Ectodermal cell (in vitro differentiated cells): ENCODE data around the gene CDO1.
A peak's percentile ranks its signal among the peaks of the same experiment; 100 is the strongest.

Experiments
- H3K27ac ChIP-seq: 2 replicates; pipeline ENCODE4 v1.7.0; 2013; ENCODE audit warnings: mild to moderate bottlenecking, low read depth, low read length; ENCODE audit not compliant: insufficient read depth, poor library complexity, severe bottlenecking
- H3K27me3 ChIP-seq: 2 replicates; pipeline ENCODE4 v1.7.0; 2013; ENCODE audit warnings: mild to moderate bottlenecking, low read length; ENCODE audit not compliant: insufficient read depth, control insufficient read depth, poor library complexity, severe bottlenecking
- H3K36me3 ChIP-seq: one replicate; pipeline ENCODE4 v1.7.0; 2013; ENCODE audit warnings: low read length; ENCODE audit not compliant: control insufficient read depth, insufficient read depth
- H3K4me1 ChIP-seq: one replicate; pipeline ENCODE4 v1.7.0; 2013; ENCODE audit warnings: low read length; ENCODE audit not compliant: control insufficient read depth, insufficient read depth
- H3K4me3 ChIP-seq: 2 replicates; pipeline ENCODE4 v1.7.0; 2013; ENCODE audit warnings: low read depth, low read length, control low read depth; ENCODE audit not compliant: insufficient read depth
- H3K9me3 ChIP-seq: 2 replicates; pipeline ENCODE4 v1.7.0; 2013; ENCODE audit warnings: mild to moderate bottlenecking, low read length, moderate library complexity; ENCODE audit not compliant: control insufficient read depth
- WGBS, 2 experiments: methylation state at CpG; one replicate each; pipeline ENCODE4 v1.1.7; 2013; ENCODE audit warnings: missing lambda C conversion rate in 2 of 2; 5-methylcytosine and 5-hydroxymethylcytosine counted together

CDO1 gene

DNA sequence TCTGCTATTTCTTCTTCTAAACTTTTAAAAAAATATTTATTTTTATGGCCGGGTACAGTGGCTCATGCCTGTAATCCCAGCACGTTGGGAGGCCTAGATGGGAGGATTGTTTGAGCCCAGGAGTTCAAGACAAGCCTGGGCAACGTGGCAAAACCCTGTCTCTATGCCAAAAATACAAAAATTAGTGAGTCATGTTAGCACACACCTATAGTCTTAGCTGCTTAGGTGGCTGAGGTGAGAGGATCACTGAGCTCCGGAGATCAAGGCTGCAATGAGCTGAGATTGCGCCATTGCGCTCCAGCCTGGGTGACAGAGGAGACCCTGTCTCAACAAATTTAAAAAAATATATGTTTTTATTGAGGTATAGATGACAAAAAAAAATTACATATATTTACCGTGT lies 30.8 kb upstream of the CDO1 start:
- no peaks in the 10 kb centered on the region for H3K4me1 ChIP-seq
- WGBS, 2 experiments = 92 to 95% methylated on average over 6 of the region's 7 CpGs
- H3K27ac ChIP-seq = no peak overlapping the region
- peaks cover 10% of the 10 kb centered on the region for H3K27me3 ChIP-seq
- H3K4me3 ChIP-seq = no peak overlapping the region
- no peaks in the 10 kb centered on the region for H3K36me3 ChIP-seq
- H3K9me3 ChIP-seq = no peaks in the 10 kb centered on the region

DNA sequence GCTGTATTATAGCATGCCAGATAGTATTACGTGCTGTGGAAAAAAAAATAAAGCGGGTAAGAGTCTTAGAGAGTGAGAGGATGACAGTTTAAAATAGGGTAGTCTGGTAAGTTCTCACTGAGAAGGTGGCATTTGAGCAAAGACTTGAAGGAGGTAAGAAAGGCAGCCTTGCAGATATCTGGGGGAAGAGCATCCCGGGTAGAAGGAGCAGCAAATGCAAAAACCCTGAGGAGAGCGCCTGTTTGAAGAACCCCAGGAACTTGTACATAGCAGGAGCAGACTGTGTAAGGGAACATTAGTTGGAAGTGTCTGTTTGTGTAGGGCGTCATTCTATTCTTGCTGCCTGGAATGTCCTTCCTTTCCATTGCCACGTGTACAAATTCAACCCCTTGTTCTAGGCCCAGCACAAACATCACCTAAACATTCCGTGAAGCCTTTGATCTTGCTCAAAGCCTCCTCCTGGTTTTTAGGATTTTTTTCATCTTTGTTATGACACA lies 27.9 kb upstream of the CDO1 start:
- Histone ChIP-seq H3K36me3 (no peaks in the 10 kb centered on the region), H3K9me3 (no peaks in the 10 kb centered on the region), H3K4me1 (no peaks in the 10 kb centered on the region), H3K27ac (no peak overlapping the region), H3K4me3 (no peak overlapping the region), H3K27me3 (peaks cover 10% of the 10 kb centered on the region)
- 82 to 84% methylated on average over 7 of the region's 7 CpGs for WGBS, 2 experiments

DNA sequence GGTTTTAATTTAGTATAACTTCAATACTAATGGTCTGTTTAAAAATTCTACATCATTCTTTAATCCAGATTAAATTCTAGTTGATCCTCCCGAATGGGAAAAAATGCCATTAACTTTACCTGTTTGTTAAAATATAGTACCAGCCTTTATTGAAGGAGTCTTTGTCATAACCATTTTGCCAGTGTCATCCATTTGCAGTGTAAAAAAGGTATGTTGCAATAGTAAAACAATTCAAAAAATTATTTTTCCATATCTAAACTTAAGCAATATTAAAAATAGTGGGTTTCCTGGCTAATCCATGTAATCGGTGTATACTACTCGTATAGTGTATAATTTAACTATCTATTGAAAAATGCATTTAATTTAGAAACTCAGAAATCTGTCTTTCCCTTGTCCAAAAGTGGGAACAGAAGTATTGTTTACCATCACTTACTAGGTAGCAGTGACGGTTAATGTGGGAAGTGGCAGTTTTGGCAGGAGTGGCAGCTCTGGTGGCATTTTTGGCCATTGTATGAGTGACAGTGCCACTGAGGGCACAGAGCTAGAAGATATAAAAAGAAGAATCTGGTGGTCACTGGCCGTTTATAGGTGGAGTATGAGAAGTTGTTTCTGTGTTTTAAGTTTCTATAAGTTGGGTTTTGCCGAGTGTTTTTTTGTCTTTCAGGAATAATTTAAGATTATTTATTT lies 27.1 kb upstream of the CDO1 start:
- 96% methylated on average over 2 to 5 of the region's 6 CpGs for WGBS, 2 experiments
- Histone ChIP-seq H3K4me3 (no peak overlapping the region), H3K27ac (no peak overlapping the region), H3K9me3 (no peaks in the 10 kb centered on the region), H3K36me3 (no peaks in the 10 kb centered on the region), H3K4me1 (no peaks in the 10 kb centered on the region), H3K27me3 (peaks cover 10% of the 10 kb centered on the region)

DNA sequence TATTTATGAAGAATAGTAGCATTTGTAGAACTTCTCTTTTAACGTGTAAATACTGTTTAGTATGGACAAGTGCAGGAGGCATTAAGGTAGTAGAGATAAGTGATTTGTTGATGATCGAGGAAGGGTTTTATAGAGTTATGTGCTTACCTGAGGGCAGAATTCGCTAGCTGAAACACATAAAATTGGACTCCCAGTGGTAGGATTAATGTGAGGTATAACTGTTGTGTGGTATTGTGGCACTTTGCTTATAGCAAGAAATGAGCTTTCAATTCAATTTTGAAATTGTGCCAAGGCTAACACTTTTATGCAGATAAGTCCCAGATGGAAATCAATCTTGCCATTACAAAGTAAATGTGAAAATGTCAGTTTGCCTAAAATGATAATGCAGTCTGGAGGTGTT lies 26.5 kb upstream of the CDO1 start:
- H3K4me1 ChIP-seq = no peaks in the 10 kb centered on the region
- H3K4me3 ChIP-seq = peak overlapping the region; percentile 69
- H3K27ac ChIP-seq = no peak overlapping the region
- 51 to 58% methylated on average over 3 of the region's 3 CpGs for WGBS, 2 experiments
- H3K27me3 ChIP-seq = peaks cover 10% of the 10 kb centered on the region
- H3K36me3 ChIP-seq = no peaks in the 10 kb centered on the region
- no peaks in the 10 kb centered on the region for H3K9me3 ChIP-seq

DNA sequence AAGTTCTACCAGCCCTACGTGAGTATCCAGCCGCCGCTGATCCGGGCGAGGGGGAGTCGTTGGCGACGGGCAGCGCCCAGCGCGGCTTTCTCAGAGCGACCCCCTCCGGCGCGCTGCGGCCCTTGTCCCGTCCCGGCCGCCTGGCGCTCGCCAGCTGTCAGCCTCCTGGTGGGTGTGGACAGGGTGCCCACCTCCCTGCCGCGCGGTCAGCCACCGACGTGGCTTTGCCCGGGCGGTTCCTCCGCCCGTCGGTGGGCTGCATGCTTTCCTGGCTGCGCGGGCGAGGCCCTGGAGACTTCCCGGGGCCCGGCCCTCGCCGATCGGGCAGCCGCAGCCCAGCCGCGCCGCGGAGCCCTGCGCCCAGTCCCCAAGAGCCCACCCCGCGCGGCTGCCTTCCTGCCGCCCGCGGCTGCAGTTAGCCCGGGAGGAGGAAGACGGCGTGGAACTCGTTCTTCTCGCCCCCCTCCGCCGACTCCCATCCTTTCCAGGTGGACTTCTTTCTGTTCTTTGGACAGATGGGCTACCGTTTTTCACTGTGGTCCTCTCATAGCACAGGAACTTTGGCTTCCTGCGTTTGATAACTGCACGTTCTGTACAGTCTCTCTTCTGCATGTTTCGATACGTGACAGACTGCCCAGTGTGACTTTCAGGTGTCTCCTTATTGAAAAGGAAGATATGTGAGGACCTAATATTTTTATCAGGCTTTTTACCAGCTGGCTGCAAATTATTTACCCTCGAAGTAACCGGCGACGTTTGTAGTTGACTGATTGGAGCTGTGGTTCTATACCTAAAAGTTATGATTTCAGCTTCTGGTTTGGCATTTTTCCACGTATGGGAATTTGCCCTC lies 25.9 kb upstream of the CDO1 start:
- 1 to 2% methylated on average over 68 of the region's 68 CpGs for WGBS, 2 experiments

DNA sequence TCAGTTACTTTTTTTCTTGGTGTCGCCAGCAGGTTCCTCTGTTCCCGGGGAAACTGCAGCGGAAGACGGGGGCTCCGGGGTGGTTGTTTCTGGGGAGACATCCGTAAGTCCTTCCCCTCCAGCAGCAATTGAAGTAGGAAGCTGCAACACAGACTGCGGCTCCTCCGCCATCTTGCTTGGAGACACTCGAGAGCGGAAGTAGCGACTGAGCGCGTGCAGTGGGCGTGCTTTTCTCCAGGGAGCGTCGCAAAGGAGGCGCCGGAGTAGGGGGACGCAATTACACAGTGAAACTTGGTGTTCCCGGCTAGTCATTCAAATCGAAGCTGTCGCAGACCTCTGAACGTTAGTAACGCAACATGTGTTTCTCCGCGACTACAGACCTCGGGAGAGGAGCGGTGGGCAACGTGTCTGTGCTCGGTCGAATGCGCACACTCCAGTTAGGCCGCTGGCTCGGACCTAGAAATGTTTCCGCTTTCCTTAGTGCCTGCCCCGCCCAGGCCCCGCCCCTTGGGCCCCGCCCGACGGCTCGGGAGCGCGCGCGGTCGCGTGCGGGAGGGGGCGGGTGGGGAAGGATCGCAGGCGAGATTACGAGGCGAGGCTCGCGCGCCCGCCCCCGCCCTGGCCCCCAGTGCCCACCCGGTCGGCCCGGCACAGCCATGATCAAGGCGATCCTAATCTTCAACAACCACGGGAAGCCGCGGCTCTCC lies 25.1 kb upstream of the CDO1 start, which contains the start of the genes AP3S1 and ATG12:
Gene AP3S1 (plus strand): TSS at position 554 of the 707 bp plus-strand sequence. CDS start 103 bp downstream, at position 657.
Gene ATG12 (minus strand): TSS at position 184 of the 707 bp plus-strand sequence. CDS start 13 bp downstream, at position 171.
- no peaks in the 10 kb centered on the region for H3K9me3 ChIP-seq
- H3K4me1 ChIP-seq = no peaks in the 10 kb centered on the region
- H3K27ac ChIP-seq = peak within 1 kb of the TSS; percentile 59
- peak within 1 kb of the TSS; percentile 69 for H3K4me3 ChIP-seq
- H3K27me3 ChIP-seq = peaks cover 10% of the 10 kb centered on the region
- peaks cover 8% of the 10 kb centered on the region for H3K36me3 ChIP-seq
- WGBS, 2 experiments = 7 to 11% methylated on average over 65 of the region's 65 CpGs

More for the DNA sequence above, 25.9 kb upstream of the CDO1 start:
- Histone ChIP-seq H3K36me3 (peaks cover 1% of the 10 kb centered on the region), H3K4me3 (peak overlapping the region; percentile 69), H3K9me3 (no peaks in the 10 kb centered on the region), H3K4me1 (no peaks in the 10 kb centered on the region), H3K27ac (no peak overlapping the region), H3K27me3 (peaks cover 10% of the 10 kb centered on the region)

DNA sequence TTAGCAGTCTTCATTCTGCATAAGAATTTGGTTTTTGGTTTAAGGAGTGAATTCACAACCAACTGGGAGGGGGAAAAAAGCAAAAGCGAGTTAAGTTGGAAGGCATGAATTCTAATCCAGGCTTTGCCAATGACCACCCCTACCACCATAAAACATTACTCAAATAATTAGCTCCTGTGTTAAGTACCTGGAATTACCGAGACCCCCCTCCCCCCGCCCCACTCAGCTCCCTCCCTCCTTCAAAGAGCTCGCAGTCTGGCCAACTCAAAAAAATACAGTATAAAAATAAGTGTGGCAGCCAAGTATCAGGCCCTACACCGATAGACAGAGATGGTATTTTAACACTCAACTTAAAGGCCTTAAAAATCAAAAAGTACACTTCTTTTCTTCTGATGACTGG lies 24.4 kb upstream of the CDO1 start:
- 0% methylated on average over 4 to 5 of the region's 5 CpGs for WGBS, 2 experiments
- Histone ChIP-seq H3K36me3 (peaks cover 13% of the 10 kb centered on the region), H3K4me1 (no peaks in the 10 kb centered on the region), H3K27me3 (peaks cover 10% of the 10 kb centered on the region), H3K27ac (no peak overlapping the region), H3K4me3 (peak overlapping the region; percentile 69), H3K9me3 (no peaks in the 10 kb centered on the region)

DNA sequence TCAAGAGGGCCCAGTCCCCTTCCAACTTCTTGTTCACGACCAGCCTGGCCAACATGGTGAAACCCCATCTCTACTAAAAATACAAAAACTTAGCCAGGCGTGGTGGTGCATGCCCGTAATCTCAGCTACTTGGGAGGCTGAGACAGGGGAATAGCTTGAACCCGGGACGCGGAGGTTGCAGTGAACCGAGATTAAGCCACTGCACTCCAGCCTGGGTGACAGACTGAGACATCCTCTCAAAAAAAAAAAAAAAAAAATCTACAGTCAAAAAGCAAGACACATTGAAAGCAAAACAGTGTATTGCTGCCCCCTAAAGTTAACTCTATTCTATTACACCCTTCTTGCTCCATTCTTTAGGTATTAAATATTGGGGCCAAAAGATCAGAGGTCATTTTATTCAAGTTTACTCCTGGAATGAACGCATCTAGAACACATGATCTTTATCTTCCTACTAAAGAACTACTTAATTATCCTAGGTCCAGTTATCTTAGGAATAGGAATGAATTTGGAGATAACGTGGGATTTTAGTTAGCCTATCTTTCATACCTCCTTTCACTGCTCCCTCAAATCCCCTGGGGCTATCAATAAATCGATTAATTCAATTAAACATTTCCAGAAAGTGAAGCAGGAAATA lies 22.5 kb upstream of the CDO1 start:
- H3K27ac ChIP-seq = no peak overlapping the region
- H3K4me1 ChIP-seq = no peaks in the 10 kb centered on the region
- H3K4me3 ChIP-seq = no peak overlapping the region
- H3K36me3 ChIP-seq = peaks cover 20% of the 10 kb centered on the region
- 73 to 75% methylated on average over 8 to 9 of the region's 10 CpGs for WGBS, 2 experiments
- H3K27me3 ChIP-seq = peaks cover 10% of the 10 kb centered on the region
- H3K9me3 ChIP-seq = no peaks in the 10 kb centered on the region

DNA sequence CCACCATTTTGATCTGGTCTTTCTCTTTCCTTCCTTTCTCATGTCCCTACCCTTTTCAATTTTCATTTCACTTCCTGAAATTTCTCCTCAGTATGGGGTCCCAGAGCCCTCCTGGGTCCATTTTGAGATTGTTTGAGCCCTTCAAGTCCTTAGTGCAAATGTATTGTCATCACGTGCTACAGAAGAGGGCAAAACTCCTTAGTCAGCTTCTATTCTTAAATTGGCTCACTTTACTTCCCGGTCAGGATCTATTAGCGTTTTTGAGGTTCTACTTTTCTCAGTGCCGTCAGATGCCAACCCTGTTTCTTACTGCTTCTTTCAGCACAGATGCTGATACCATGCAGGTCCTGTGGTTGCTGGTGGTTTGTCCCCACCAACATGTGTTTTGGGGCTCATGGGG lies 19.0 kb upstream of the CDO1 start:
- Histone ChIP-seq H3K9me3 (no peaks in the 10 kb centered on the region), H3K36me3 (peaks cover 20% of the 10 kb centered on the region)
- 94 to 96% methylated on average over 4 of the region's 4 CpGs for WGBS, 2 experiments

More for the DNA sequence above, 19.0 kb upstream of the CDO1 start:
- no peaks in the 10 kb centered on the region for H3K27me3 ChIP-seq
- no peaks in the 10 kb centered on the region for H3K4me1 ChIP-seq
- no peak overlapping the region for H3K27ac ChIP-seq
- H3K4me3 ChIP-seq = no peak overlapping the region
